H9 (cell line): Measurements from ENCODE around the gene MEG3. TPM values are rescaled to one million over a fixed set of nuclear protein-coding genes. Genes with fewer than 3 reads are reported as not detected.
A peak's percentile ranks its signal among the peaks of the same experiment; 100 is the strongest.

Experiments used
- DNase-seq: peaks from one replicate; pipeline ENCODE4 v3.0.0-alpha.2; 2017
- H2AFZ ChIP-seq: one replicate; pipeline ENCODE4 v1.6.1; 2013; ENCODE audit warnings: mild to moderate bottlenecking, low read length, control low read depth, moderate library complexity
- H2AK5ac ChIP-seq: 2 replicates; pipeline ENCODE4 v1.6.1; 2013; ENCODE audit warnings: low read length, control low read depth, mixed read lengths; ENCODE audit not compliant: insufficient read length
- H2BK120ac ChIP-seq: one replicate; pipeline ENCODE4 v1.6.1; 2013; ENCODE audit warnings: low read depth, mild to moderate bottlenecking, low read length, control low read depth, inconsistent platforms; ENCODE audit not compliant: poor library complexity, severe bottlenecking
- H2BK12ac ChIP-seq: 2 replicates; pipeline ENCODE4 v1.6.1; 2013; ENCODE audit warnings: low read length, control low read depth, mixed read lengths, low read depth; ENCODE audit not compliant: insufficient read length
- H2BK15ac ChIP-seq: 2 replicates; pipeline ENCODE4 v1.6.1; 2013; ENCODE audit warnings: low read depth, low read length, control low read depth
- H2BK20ac ChIP-seq: one replicate; pipeline ENCODE4 v1.6.1; 2013; ENCODE audit warnings: low read depth, mild to moderate bottlenecking, low read length, control low read depth, inconsistent platforms; ENCODE audit not compliant: poor library complexity, severe bottlenecking
- H2BK5ac ChIP-seq: 2 replicates; pipeline ENCODE4 v1.6.1; 2013; ENCODE audit warnings: low read length, control low read depth, mixed read lengths; ENCODE audit not compliant: insufficient read length
- H3K14ac ChIP-seq: 2 replicates; pipeline ENCODE4 v1.6.1; 2013; ENCODE audit warnings: low read length, control low read depth; ENCODE audit not compliant: insufficient read depth
- H3K18ac ChIP-seq: 2 replicates; pipeline ENCODE4 v1.6.1; 2013; ENCODE audit warnings: low read depth, mild to moderate bottlenecking, mixed read lengths, low read length, control low read depth; ENCODE audit not compliant: insufficient read length
- H3K23ac ChIP-seq: 2 replicates; pipeline ENCODE4 v1.6.1; 2013; ENCODE audit warnings: low read length, control low read depth, mixed read lengths, low read depth; ENCODE audit not compliant: insufficient read length
- H3K23me2 ChIP-seq: 2 replicates; pipeline ENCODE4 v1.6.1; 2013; ENCODE audit warnings: low read depth, mild to moderate bottlenecking, mixed read lengths, low read length, control low read depth; ENCODE audit not compliant: insufficient read length, poor library complexity, severe bottlenecking
- H3K27ac ChIP-seq: 2 replicates; pipeline ENCODE4 v1.5.1; 2013; ENCODE audit warnings: low read length, control low read depth, mixed read lengths, low read depth; ENCODE audit not compliant: insufficient read length
- H3K27me3 ChIP-seq: 2 replicates; pipeline ENCODE4 v1.6.1; 2013; ENCODE audit warnings: low read length, control low read depth, inconsistent platforms; ENCODE audit not compliant: insufficient read depth
- H3K4ac ChIP-seq: 2 replicates; pipeline ENCODE4 v1.6.1; 2013; ENCODE audit warnings: low read depth, mild to moderate bottlenecking, control low read depth, inconsistent platforms, low read length, moderate library complexity
- H3K4me1 ChIP-seq: 2 replicates; pipeline ENCODE4 v1.6.1; 2013; ENCODE audit warnings: low read length, control low read depth, inconsistent platforms; ENCODE audit not compliant: insufficient read depth
- H3K4me2 ChIP-seq: 2 replicates; pipeline ENCODE4 v1.6.1; 2013; ENCODE audit warnings: low read length, control low read depth, mixed read lengths; ENCODE audit not compliant: insufficient read length, insufficient read depth
- H3K56ac ChIP-seq: 2 replicates; pipeline ENCODE4 v1.6.1; 2013; ENCODE audit warnings: low read depth, mild to moderate bottlenecking, mixed read lengths, low read length, control low read depth; ENCODE audit not compliant: insufficient read length
- H3K79me1 ChIP-seq: 2 replicates; pipeline ENCODE4 v1.6.1; 2013; ENCODE audit warnings: low read depth, mild to moderate bottlenecking, moderate library complexity, low read length, control low read depth, inconsistent platforms; ENCODE audit not compliant: insufficient read depth, poor library complexity, severe bottlenecking
- H3K79me2 ChIP-seq: 2 replicates; pipeline ENCODE4 v1.6.1; 2013; ENCODE audit warnings: low read length, control low read depth, inconsistent platforms; ENCODE audit not compliant: insufficient read depth
- H3K9ac ChIP-seq: 2 replicates; pipeline ENCODE4 v1.6.1; 2013; ENCODE audit warnings: low read length, control low read depth, mixed read lengths; ENCODE audit not compliant: insufficient read length; ENCODE audit errors: extremely low read depth
- H3K9me3 ChIP-seq: one replicate; pipeline ENCODE4 v1.6.1; 2013; ENCODE audit warnings: low read depth, low read length, inconsistent platforms; ENCODE audit not compliant: control insufficient read depth
- H3T11ph ChIP-seq: one replicate; pipeline ENCODE4 v1.6.1; 2013; ENCODE audit warnings: mild to moderate bottlenecking, low read length, control low read depth, inconsistent platforms
- H4K20me1 ChIP-seq: one replicate; pipeline ENCODE4 v1.6.1; 2013; ENCODE audit not compliant: control insufficient read depth, insufficient read length, insufficient read depth
- H4K5ac ChIP-seq: 2 replicates; pipeline ENCODE4 v1.6.1; 2013; ENCODE audit warnings: low read depth, mild to moderate bottlenecking, mixed read lengths, low read length, control low read depth; ENCODE audit not compliant: insufficient read length
- H4K8ac ChIP-seq: replicated peaks from 2 replicates; pipeline ENCODE4 v1.6.1; 2013; ENCODE audit warnings: low read length, control low read depth, mixed read lengths, low read depth; ENCODE audit not compliant: insufficient read length
- H4K91ac ChIP-seq: 2 replicates; pipeline ENCODE4 v1.6.1; 2013; ENCODE audit warnings: low read depth, mild to moderate bottlenecking, moderate library complexity, mixed read lengths, low read length, control low read depth; ENCODE audit not compliant: insufficient read length
- H3K27ac Mint-ChIP-seq, 3 experiments: 2 replicates in 2 of 3; 3 replicates in 1 of 3; pipeline ENCODE4 v1.8.0; 2020 to 2021; ENCODE audit warnings: mixed read lengths in 3 of 3, mild to moderate bottlenecking in 1 of 3, moderate library complexity in 1 of 3
- H3K27me3 Mint-ChIP-seq: 2 replicates; pipeline ENCODE4 v1.8.0; 2021; ENCODE audit warnings: low read depth, mild to moderate bottlenecking, moderate library complexity, mixed read lengths
- H3K36me3 Mint-ChIP-seq, 3 experiments: 2 replicates in 2 of 3; 3 replicates in 1 of 3; pipeline ENCODE4 v1.8.0; 2020 to 2021; ENCODE audit warnings: low read depth in 3 of 3, mixed read lengths in 3 of 3; ENCODE audit not compliant: insufficient read depth in 1 of 3
- H3K4me1 Mint-ChIP-seq, 2 experiments: 2 replicates each; pipeline ENCODE4 v1.8.0; 2020; ENCODE audit warnings: mixed read lengths in 2 of 2
- H3K4me3 Mint-ChIP-seq, 2 experiments: 2 replicates in 1 of 2; 3 replicates in 1 of 2; pipeline ENCODE4 v1.8.0; 2020 to 2021; ENCODE audit warnings: mild to moderate bottlenecking in 2 of 2, mixed read lengths in 2 of 2, moderate library complexity in 1 of 2
- H3K9me3 Mint-ChIP-seq, 2 experiments: 2 replicates in 1 of 2; 3 replicates in 1 of 2; pipeline ENCODE4 v1.8.0; 2020; ENCODE audit warnings: mild to moderate bottlenecking in 2 of 2, mixed read lengths in 2 of 2, moderate library complexity in 1 of 2
- CTCF ChIP-seq: fragments of 200-600 bp; sonication (generic); conservative IDR thresholded peaks from 3 replicates; pipeline ENCODE4 v1.8.0; 2021; ENCODE audit warnings: antibody characterized with exemption, mild to moderate bottlenecking
- WGBS: extraction: QIAGEN DNeasy Blood & Tissue Kit; methylation state at CpG from one replicate; pipeline ENCODE4 v1.1.7; 2013; ENCODE audit warnings: missing lambda C conversion rate, low lambda C conversion rate, mixed read lengths; ENCODE audit not compliant: insufficient read length; ENCODE audit errors: extremely low coverage; 5-methylcytosine and 5-hydroxymethylcytosine counted together
- total RNA-seq: library from RNA; stranded (reverse); gene quantifications from 2 replicates; pipeline ENCODE4 v1.2.1, GENCODE V29; 2021

MEG3 gene
- total RNA-seq, 1 experiment from 2014 or later, result 0.52 TPM

- no peak for DNase-seq
- H3K23me2 ChIP-seq, result no peaks in the 10 kb centered on the region
- no peak overlapping the region for H3K9ac ChIP-seq
- no peak overlapping the region for H3K23ac ChIP-seq
- peaks cover 6 to 12% (median 8%) of the 10 kb centered on the region in 3 experiments; a peak in 6 of 7 replicates for H3K36me3 Mint-ChIP-seq
- H4K8ac ChIP-seq, result no peak overlapping the region
- no peak overlapping the region for H2BK12ac ChIP-seq
- no peak overlapping the region for H4K91ac ChIP-seq
- H3K4me3 Mint-ChIP-seq, result no peak overlapping the region
- H3K27ac Mint-ChIP-seq, result peak overlapping the region in 1 of 3 experiments; percentile 82; a peak in 2 of 7 replicates
- no peaks in the 10 kb centered on the region for H3K4me1 Mint-ChIP-seq
- no peaks in the 10 kb centered on the region for H3K79me1 ChIP-seq
- H3K18ac ChIP-seq, result peak overlapping the region; percentile 32
- peaks cover 10 to 20% of the 10 kb centered on the region in 2 experiments for H3K9me3 Mint-ChIP-seq
- H3K56ac ChIP-seq, result no peak overlapping the region
- WGBS, result no CpG with 5 or more reads among the region's 11 CpGs
- no peak for TF ChIP-seq CTCF
- H2BK5ac ChIP-seq, result no peak overlapping the region
- H2AK5ac ChIP-seq, result no peak overlapping the region
- H2BK120ac ChIP-seq, result no peak overlapping the region
- H3K14ac ChIP-seq, result no peak overlapping the region
- H3K27me3 ChIP-seq, result no peaks in the 10 kb centered on the region
- H3K4me1 ChIP-seq, result no peaks in the 10 kb centered on the region
- no peak overlapping the region for H2AFZ ChIP-seq
- no peak overlapping the region for H3K4me2 ChIP-seq
- no peaks in the 10 kb centered on the region for H3K79me2 ChIP-seq
- no peak overlapping the region for H2BK20ac ChIP-seq
- H3K9me3 ChIP-seq, result no peaks in the 10 kb centered on the region
- H3K27ac ChIP-seq, result no peak overlapping the region
- no peak overlapping the region for H3K4ac ChIP-seq
- no peak overlapping the region for H4K5ac ChIP-seq
- peaks cover 17% of the 10 kb centered on the region for H3K27me3 Mint-ChIP-seq
- no peak overlapping the region for H2BK15ac ChIP-seq
- no peak overlapping the region for H3T11ph ChIP-seq
- no peaks in the 10 kb centered on the region for H4K20me1 ChIP-seq
Observed at GRCh38 chr14:100878271-100879146, 52.6 kb downstream of the MEG3 start.
